Endothelial cell of umbilical vein (primary cell): ENCODE data around the gene ADIPOR2. TPM values are rescaled to one million over a fixed set of nuclear protein-coding genes. Genes with fewer than 3 reads are reported as not detected.
"Not testable (repeated sequence)": the region's sequence is repeated elsewhere in the genome, so short reads cannot be mapped to it uniquely, and the experiment has no call there.

ENCODE experiments used
- BruUV-seq: library from RNA; stranded (reverse); fragments of 400-500 nt; replicated peaks from 2 replicates; lab custom pipeline; 2021; lab: Mats Ljungman, UMichigan
- CTCF ChIA-PET: fragments of 300-600, 350-600 bp; sonication (Branson Sonifier 250); formaldehyde crosslinking; loops from one replicate; lab custom pipeline; 2021; ENCODE audit warnings: antibody characterized with exemption, inconsistent platforms; lab: Charles Lee
- POLR2A ChIA-PET: fragments of 300-600, 350-600 bp; sonication (Branson Sonifier 250); formaldehyde crosslinking; loops from one replicate; lab custom pipeline; 2021; ENCODE audit warnings: antibody characterized with exemption, inconsistent platforms; lab: Charles Lee
- DNase-seq: peaks from one replicate; pipeline ENCODE4 v3.0.0-alpha.2; 2011; ENCODE audit warnings: low read depth, low spot score
- FAIRE-seq: peaks from 2 replicates; lab custom pipeline; 2011; peaks lifted over from hg19 to GRCh38; lab: Jason Lieb, UNC
- H2AFZ ChIP-seq: 2 replicates; pipeline ENCODE4 v1.6.0; 2012; ENCODE audit warnings: low read depth, low read length, control low read depth, inconsistent platforms
- H3K27ac ChIP-seq: 2 replicates; pipeline ENCODE4 v1.5.1; 2011; ENCODE audit warnings: low read depth, mild to moderate bottlenecking, control low read depth, low read length, moderate library complexity; ENCODE audit not compliant: insufficient read depth
- H3K27me3 ChIP-seq, 2 experiments: 2 replicates each; pipeline versions ENCODE4 v1.6.0 to v1.6.1; 2011; ENCODE audit warnings: low read length in 2 of 2, mixed read lengths in 1 of 2; ENCODE audit not compliant: control insufficient read depth in 2 of 2, insufficient read depth in 2 of 2
- H3K36me3 ChIP-seq, 2 experiments: 2 replicates in 1 of 2; 3 replicates in 1 of 2; pipeline ENCODE4 v1.5.1; 2011; ENCODE audit warnings: low read length in 2 of 2, mild to moderate bottlenecking in 1 of 2, moderate library complexity in 1 of 2; ENCODE audit not compliant: control insufficient read depth in 2 of 2, insufficient read depth in 2 of 2; ENCODE audit errors: extremely low read depth in 1 of 2
- H3K4me1 ChIP-seq: 3 replicates; pipeline ENCODE4 v1.5.1; 2011; ENCODE audit warnings: mild to moderate bottlenecking, low read length; ENCODE audit not compliant: control insufficient read depth, insufficient read depth; ENCODE audit errors: extremely low read depth
- H3K4me2 ChIP-seq: 2 replicates; pipeline ENCODE4 v1.6.1; 2011; ENCODE audit warnings: low read length, control low read depth, mixed read lengths; ENCODE audit not compliant: insufficient read depth
- H3K4me3 ChIP-seq, 3 experiments: fragments of 200-600 bp in 1 of 3; sonication (generic), shearing (Covaris generic) in 1 of 3; replicated peaks in 1 of 3; 2 replicates each; pipeline ENCODE4 v1.5.1; 2011 to 2016; ENCODE audit warnings: control low read depth in 3 of 3, low read length in 3 of 3, mild to moderate bottlenecking in 2 of 3, inconsistent platforms in 1 of 3, low read depth in 1 of 3, moderate library complexity in 1 of 3; ENCODE audit not compliant: insufficient read depth in 1 of 3
- H3K79me2 ChIP-seq: 2 replicates; pipeline ENCODE4 v1.6.0; 2012; ENCODE audit warnings: low read length, inconsistent platforms; ENCODE audit not compliant: control insufficient read depth, insufficient read depth
- H3K9ac ChIP-seq: replicated peaks from 2 replicates; pipeline ENCODE3; 2011; ENCODE audit warnings: low read length, control low read depth; ENCODE audit not compliant: insufficient read depth; ENCODE audit errors: extremely low read depth
- H3K9me1 ChIP-seq: replicated peaks from 3 replicates; pipeline ENCODE4 v1.6.0; 2011; ENCODE audit warnings: mild to moderate bottlenecking, low read length; ENCODE audit not compliant: control insufficient read depth, insufficient read depth; ENCODE audit errors: extremely low read depth
- H3K9me3 ChIP-seq: replicated peaks from 2 replicates; pipeline ENCODE4 v1.5.1; 2012; ENCODE audit warnings: low read length, inconsistent platforms; ENCODE audit not compliant: control insufficient read depth, insufficient read depth
- H4K20me1 ChIP-seq: replicated peaks from 2 replicates; pipeline ENCODE3; 2011; ENCODE audit warnings: mild to moderate bottlenecking, low read length; ENCODE audit not compliant: control insufficient read depth, insufficient read depth; ENCODE audit errors: extremely low read depth
- EZH2 ChIP-seq: IDR thresholded peaks from 2 replicates; pipeline ENCODE4 v1.6.1; 2012; ENCODE audit warnings: borderline replicate concordance, low read depth, mild to moderate bottlenecking, moderate library complexity, low read length, inconsistent platforms; ENCODE audit not compliant: severe bottlenecking
- FOS ChIP-seq: IDR thresholded peaks from 2 replicates; pipeline ENCODE4 v1.6.1; 2011; ENCODE audit warnings: mild to moderate bottlenecking, low read length, moderate library complexity, borderline replicate concordance; ENCODE audit not compliant: insufficient read depth
- GATA2 ChIP-seq: IDR thresholded peaks from 2 replicates; pipeline ENCODE4 v1.7.0; 2011; ENCODE audit warnings: low read depth, mild to moderate bottlenecking, moderate library complexity, mixed read lengths, low read length; ENCODE audit not compliant: insufficient read length, insufficient read depth
- JUN ChIP-seq: IDR thresholded peaks from 2 replicates; pipeline ENCODE4 v1.6.1; 2011; ENCODE audit warnings: borderline replicate concordance, low read depth; ENCODE audit not compliant: insufficient read length, insufficient read depth
- MYC ChIP-seq: IDR thresholded peaks from one replicate; pipeline ENCODE4 v1.6.1; 2011; ENCODE audit warnings: mild to moderate bottlenecking, low read depth, low read length
- POLR2A ChIP-seq: IDR thresholded peaks from 2 replicates; pipeline ENCODE4 v1.6.1; 2012; ENCODE audit warnings: low read depth, mild to moderate bottlenecking, control low read depth, low read length
- POLR2AphosphoS5 ChIP-seq: IDR thresholded peaks from 2 replicates; pipeline ENCODE4 v1.6.1; 2012; ENCODE audit warnings: low read depth, mild to moderate bottlenecking, control low read depth, low read length, moderate library complexity; ENCODE audit not compliant: insufficient read depth
- dilution Hi-C: fragments of 300-500 bp; cut with MboI; formaldehyde crosslinking; loops from one replicate; pipeline ENCODE4 v1.15.0; 2019; ENCODE audit warnings: low sequenced_read_pairs; ENCODE audit not compliant: extremely low pct_ligation_motif_present
- intact Hi-C: fragments of 100-400 bp; cut with micrococcal nuclease; formaldehyde crosslinking; loops from one replicate; pipeline ENCODE4 v1.10.0; 2022
- polyA plus RNA-seq, 4 experiments: library from polyadenylated mRNA; depleted of rRNA in 3 of 4; stranded (reverse) in 3 of 4; unstranded in 1 of 4; fragments of >200 nt; gene quantifications; 2 replicates each; pipeline versions ENCODE4 v1.2.1 to v1.2.3, GENCODE V29; 2011 to 2012; ENCODE audit warnings: missing spikeins in 1 of 4
- total RNA-seq: library from RNA; stranded (reverse); gene quantifications from 2 replicates; pipeline ENCODE4 v1.2.3, GENCODE V29; 2021
- TF ChIP-seq, protein P1 (sequence below), 2 donors: IDR thresholded peaks; 1 replicate in 1 of 2; 2 replicates in 1 of 2; pipeline ENCODE4 v1.5.1; 2011; ENCODE audit warnings: low read length in 2 of 2, mild to moderate bottlenecking in 2 of 2, moderate library complexity in 2 of 2, control low read depth in 1 of 2, inconsistent platforms in 1 of 2, low read depth in 1 of 2; ENCODE audit not compliant: insufficient read depth in 1 of 2; ENCODE audit errors: extremely low read depth in 1 of 2
- TF ChIP-seq, protein P2 (sequence below): IDR thresholded peaks from 2 replicates; pipeline ENCODE4 v1.6.1; 2011; ENCODE audit not compliant: insufficient read depth, insufficient read length

Gene ADIPOR2
- total and polyA plus RNA-seq, 2 donors (not counting 3 experiments of a cell fraction or from before 2014, with no cell fraction given), result 22.5 to 57.3 TPM

DNA sequence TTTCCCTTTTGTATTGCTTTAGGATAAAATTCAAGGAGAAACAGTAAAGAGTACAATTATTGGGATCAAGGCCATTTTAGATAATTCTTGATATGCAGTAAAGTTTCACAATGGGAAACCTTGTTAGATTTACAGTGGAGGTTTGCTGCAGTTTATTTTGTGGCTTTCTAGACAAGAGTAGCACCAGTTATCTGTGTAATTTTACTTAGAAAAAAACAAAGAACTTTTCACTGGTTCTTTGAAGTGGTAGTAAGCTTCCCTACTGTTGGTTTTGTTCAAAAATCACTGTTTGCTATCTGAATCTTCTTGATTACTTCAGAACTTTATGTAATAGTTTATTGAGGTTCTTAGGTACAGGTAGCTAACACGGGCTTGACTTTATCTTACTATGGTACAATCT, 42.0 kb downstream of the ADIPOR2 start:
- CTCF ChIA-PET, result interaction anchor here (0.7 to 1.0 kb wide), 2 partner anchors 10 to 59 kb away, joined by 3 to 4 read pairs; no protein-coding TSS in a partner anchor
- H3K9ac ChIP-seq, result no peak overlapping the region
- intact Hi-C loops (no loop called here), dilution Hi-C loops (no loop called here)
- H3K36me3 ChIP-seq, result no peaks in the 10 kb centered on the region
- no peak overlapping the region for H3K4me2 ChIP-seq
- no peak overlapping the region for H3K27ac ChIP-seq
- FAIRE-seq (no peak), DNase-seq (no peak)
- TF ChIP-seq POLR2AphosphoS5 (no peak), GATA2 (no peak), POLR2A (no peak), MYC (no peak), EZH2 (no peak), FOS (no peak), JUN (no peak)
- TF ChIP-seq, protein P1, sequence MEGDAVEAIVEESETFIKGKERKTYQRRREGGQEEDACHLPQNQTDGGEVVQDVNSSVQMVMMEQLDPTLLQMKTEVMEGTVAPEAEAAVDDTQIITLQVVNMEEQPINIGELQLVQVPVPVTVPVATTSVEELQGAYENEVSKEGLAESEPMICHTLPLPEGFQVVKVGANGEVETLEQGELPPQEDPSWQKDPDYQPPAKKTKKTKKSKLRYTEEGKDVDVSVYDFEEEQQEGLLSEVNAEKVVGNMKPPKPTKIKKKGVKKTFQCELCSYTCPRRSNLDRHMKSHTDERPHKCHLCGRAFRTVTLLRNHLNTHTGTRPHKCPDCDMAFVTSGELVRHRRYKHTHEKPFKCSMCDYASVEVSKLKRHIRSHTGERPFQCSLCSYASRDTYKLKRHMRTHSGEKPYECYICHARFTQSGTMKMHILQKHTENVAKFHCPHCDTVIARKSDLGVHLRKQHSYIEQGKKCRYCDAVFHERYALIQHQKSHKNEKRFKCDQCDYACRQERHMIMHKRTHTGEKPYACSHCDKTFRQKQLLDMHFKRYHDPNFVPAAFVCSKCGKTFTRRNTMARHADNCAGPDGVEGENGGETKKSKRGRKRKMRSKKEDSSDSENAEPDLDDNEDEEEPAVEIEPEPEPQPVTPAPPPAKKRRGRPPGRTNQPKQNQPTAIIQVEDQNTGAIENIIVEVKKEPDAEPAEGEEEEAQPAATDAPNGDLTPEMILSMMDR (IDR thresholded peaks at IDR 0.05; ENCODE audit: extremely low read depth in 1 of 2, insufficient read depth in 1 of 2, low read depth in 1 of 2, low read length in 2 of 2), result no peak
- TF ChIP-seq, protein P2, sequence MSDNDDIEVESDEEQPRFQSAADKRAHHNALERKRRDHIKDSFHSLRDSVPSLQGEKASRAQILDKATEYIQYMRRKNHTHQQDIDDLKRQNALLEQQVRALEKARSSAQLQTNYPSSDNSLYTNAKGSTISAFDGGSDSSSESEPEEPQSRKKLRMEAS, result no peak
- no peaks in the 10 kb centered on the region for H3K27me3 ChIP-seq
- no TSS peak for BruUV-seq
- POLR2A ChIA-PET, result no interaction called here
- no peaks in the 10 kb centered on the region for H3K9me1 ChIP-seq
- H3K79me2 ChIP-seq, result peaks cover 37% of the 10 kb centered on the region
- no peaks in the 10 kb centered on the region for H3K9me3 ChIP-seq
- no peak overlapping the region for H2AFZ ChIP-seq
- no peaks in the 10 kb centered on the region for H3K4me1 ChIP-seq
- H4K20me1 ChIP-seq, result no peaks in the 10 kb centered on the region
- H3K4me3 ChIP-seq, result no peak overlapping the region

DNA sequence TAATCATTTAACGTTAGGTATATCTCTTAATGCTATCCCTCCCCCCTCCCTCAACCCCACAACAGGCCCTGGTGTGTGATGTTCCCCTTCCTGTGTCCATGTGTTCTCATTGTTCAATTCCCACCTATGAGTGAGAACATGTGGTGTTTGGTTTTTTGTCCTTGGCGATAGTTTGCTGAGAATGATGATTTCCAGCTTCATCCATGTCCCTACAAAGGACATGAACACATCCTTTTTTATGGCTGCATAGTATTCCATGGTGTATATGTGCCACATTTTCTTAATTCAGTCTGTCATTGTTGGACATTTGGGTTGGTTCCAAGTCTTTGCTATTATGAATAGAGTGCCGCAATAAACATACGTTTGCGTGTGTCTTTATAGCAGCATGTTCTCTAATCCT, 42.8 kb downstream of the ADIPOR2 start:
- FAIRE-seq, H3K4me3 ChIP-seq, CTCF ChIA-PET, H3K4me1 ChIP-seq, H3K27me3 ChIP-seq, H4K20me1 ChIP-seq, H3K27ac ChIP-seq, dilution Hi-C loops, DNase-seq, H2AFZ ChIP-seq, H3K9me1 ChIP-seq, H3K9ac ChIP-seq, BruUV-seq, intact Hi-C loops, H3K9me3 ChIP-seq, H3K4me2 ChIP-seq, H3K36me3 ChIP-seq, POLR2A ChIA-PET: not testable (repeated sequence)
- H3K79me2 ChIP-seq, result peaks cover 41% of the 10 kb centered on the region
